GM12892 (cell line): ENCODE data around the gene ALKAL2.

Source experiments
- DNase-seq: peaks from one replicate; pipeline ENCODE4 v3.0.0; 2011; ENCODE audit not compliant: insufficient read length
- FAIRE-seq: peaks from 2 replicates; lab custom pipeline; 2011; peaks lifted over from hg19 to GRCh38; lab: Jason Lieb, UNC
- POLR2A ChIP-seq: IDR thresholded peaks from 2 replicates; pipeline ENCODE4 v1.6.1; 2011; ENCODE audit warnings: low read depth, low read length, control low read depth
- POLR2AphosphoS5 ChIP-seq: IDR thresholded peaks from 2 replicates; pipeline ENCODE4 v1.6.1; 2011; ENCODE audit warnings: low read depth, low read length, control low read depth
- TAF1 ChIP-seq: IDR thresholded peaks from 2 replicates; pipeline ENCODE4 v1.6.1; 2011; ENCODE audit warnings: low read depth, mild to moderate bottlenecking, control low read depth, low read length, borderline replicate concordance

The ALKAL2 gene

GRCh38 chr2:263022-263738, 24.7 kb downstream of the ALKAL2 start:
- no peak for TF ChIP-seq POLR2AphosphoS5
- no peak for TF ChIP-seq POLR2A
- no peak for TF ChIP-seq TAF1
- FAIRE-seq (no peak), DNase-seq (no peak)

- no peak for TF ChIP-seq TAF1
- TF ChIP-seq POLR2AphosphoS5 = no peak
- no peak for TF ChIP-seq POLR2A
- DNase-seq (no peak), FAIRE-seq (no peak)
Observed at GRCh38 chr2:262117-262516, 25.8 kb downstream of the ALKAL2 start.

- TF ChIP-seq POLR2A (no peak), POLR2AphosphoS5 (no peak), TAF1 (no peak)
- FAIRE-seq = no peak
- DNase-seq = no peak
Observed at GRCh38 chr2:260507-261161, 27.3 kb downstream of the ALKAL2 start.

GRCh38 chr2:259789-260331, 28.0 kb downstream of the ALKAL2 start:
- DNase-seq = no peak
- TF ChIP-seq POLR2AphosphoS5 (no peak), TAF1 (no peak), POLR2A (no peak)
- no peak for FAIRE-seq

DNA sequence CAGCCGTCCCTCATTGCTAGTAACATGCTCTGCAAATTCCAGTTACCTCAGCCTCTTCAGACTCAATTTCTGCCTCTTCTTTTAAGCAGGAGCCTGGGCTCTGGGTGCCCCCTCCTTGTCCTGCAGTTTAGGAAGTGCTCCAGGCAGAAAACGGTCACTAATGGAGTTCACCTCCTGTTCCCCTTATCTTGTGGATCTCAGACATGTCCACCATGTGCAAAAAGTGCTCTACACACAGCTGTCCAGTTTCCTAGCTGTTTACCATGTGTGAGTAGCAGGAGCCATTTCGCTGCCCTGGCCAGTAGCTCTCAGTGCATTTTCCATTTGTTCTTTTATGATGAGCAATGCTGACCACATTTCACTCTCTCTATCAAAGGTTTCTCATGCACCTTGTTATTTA, 29.0 kb downstream of the ALKAL2 start:
- DNase-seq (no peak), FAIRE-seq (no peak)

GRCh38 chr2:257842-258241, 30.0 kb downstream of the ALKAL2 start:
- TF ChIP-seq POLR2AphosphoS5 (no peak), POLR2A (no peak), TAF1 (no peak)
- DNase-seq (no peak), FAIRE-seq (no peak)

More for the DNA sequence above, 29.0 kb downstream of the ALKAL2 start:
- TF ChIP-seq POLR2A = no peak

DNA sequence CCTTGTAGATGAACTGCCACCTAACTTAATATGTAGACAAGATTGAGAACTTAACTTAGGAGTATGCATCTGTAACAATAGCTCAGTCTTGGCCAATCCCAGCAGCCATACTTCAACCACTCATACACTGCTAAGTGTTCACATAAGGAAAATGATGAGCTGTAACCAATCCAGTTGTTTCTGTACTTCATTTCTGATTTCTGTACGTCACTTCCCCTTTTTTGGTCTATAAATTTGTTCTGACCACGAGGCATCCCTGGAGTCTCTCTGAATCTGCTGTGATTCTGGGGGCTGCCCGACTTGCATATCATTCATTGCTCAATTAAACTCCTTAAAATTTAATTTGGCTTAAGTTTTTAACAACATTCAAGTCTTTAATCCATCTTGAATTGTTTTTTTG, 30.5 kb downstream of the ALKAL2 start:
- no peak for DNase-seq
- TF ChIP-seq POLR2A (no peak), POLR2AphosphoS5 (no peak), TAF1 (no peak)
- no peak for FAIRE-seq

GRCh38 chr2:256094-256493, 31.8 kb downstream of the ALKAL2 start:
- DNase-seq (no peak), FAIRE-seq (no peak)
- TF ChIP-seq POLR2A (no peak), TAF1 (no peak), POLR2AphosphoS5 (no peak)

DNA sequence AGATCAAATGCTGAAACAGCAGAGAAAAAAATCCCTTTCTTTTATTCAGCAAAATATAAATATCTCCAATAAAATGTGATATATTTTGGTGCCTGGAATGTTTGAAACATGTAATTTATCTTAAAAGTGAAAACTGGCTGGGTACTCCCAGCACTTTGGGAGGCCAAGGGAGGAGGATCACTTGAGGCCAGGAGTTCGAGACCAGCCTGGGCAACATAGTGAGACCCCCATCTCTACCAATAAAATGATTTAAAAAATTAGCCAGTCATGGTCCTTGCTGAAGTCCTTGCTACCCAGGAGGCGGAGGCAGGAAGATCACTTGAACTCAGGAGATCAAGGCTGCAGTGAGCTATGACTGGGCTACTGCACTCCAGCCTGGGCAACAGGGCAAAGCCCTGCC, 32.7 kb downstream of the ALKAL2 start:
- TF ChIP-seq TAF1 (no peak), POLR2AphosphoS5 (no peak), POLR2A (no peak)
- no peak for DNase-seq
- no peak for FAIRE-seq

- FAIRE-seq = no peak
- DNase-seq = no peak
- TF ChIP-seq TAF1 = no peak
- TF ChIP-seq POLR2AphosphoS5 = no peak
- TF ChIP-seq POLR2A = no peak
Observed at GRCh38 chr2:254241-254640, 33.6 kb downstream of the ALKAL2 start.

DNA sequence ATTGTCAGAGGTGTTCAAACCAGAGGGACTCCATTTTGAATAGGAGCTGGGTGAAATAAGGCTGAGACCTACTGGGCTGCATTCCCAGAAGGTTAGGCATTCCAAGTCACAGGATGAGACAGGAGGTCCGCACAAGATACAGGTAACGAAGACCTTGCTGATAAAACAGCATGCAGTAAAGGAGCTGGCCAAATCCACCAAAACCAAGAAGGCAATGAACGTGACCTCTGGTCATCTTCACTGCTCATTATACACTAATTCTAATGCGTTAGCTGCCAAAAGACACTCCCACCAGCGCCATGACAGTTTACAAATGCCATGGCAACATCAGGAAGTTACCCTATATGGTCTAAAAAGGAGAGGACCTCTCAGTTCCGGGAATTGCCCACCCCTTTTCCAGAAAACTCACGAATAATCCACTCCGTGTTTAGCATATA, 34.7 kb downstream of the ALKAL2 start:
- no peak for TF ChIP-seq POLR2AphosphoS5
- TF ChIP-seq POLR2A = no peak
- TF ChIP-seq TAF1 = no peak
- FAIRE-seq = no peak
- DNase-seq = no peak

DNA sequence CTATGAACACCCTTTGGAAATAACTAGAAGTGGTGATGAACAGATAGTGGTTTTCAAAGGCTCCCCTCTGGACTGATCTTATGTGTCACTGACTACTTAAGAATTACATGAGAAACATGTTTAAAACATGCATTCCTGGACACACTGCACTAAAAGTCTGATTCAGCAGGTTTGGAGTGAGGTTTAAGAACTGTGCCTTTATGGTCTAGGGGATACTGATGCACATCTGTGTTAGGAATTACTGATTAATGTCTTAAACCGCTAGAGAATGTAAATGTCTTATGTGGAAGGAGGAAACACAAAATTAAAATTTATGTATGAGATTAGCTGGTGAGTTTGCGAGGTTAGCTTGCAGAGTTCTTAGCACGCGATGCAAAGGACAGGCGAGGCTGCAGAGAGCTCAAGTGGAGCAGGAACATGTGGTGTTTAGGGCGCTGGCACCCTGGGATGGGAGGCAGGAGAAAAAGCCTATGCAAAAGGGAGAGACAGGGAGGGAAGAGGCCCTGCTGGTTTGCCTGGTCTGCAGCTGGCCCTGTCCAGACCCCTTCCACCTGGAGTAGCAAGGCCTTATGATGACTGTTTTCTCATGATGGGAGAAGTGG, 35.8 kb downstream of the ALKAL2 start:
- TF ChIP-seq POLR2A (no peak), TAF1 (no peak), POLR2AphosphoS5 (no peak)
- DNase-seq (no peak), FAIRE-seq (no peak)
